Measurements from ENCODE around the gene SYNPO2L. TPM values are rescaled to one million over a fixed set of nuclear protein-coding genes. Genes with fewer than 3 reads are reported as not detected.
A peak's percentile ranks its signal among the peaks of the same experiment; 100 is the strongest.

SYNPO2L gene
- total and polyA plus RNA-seq, 9 of the 15 experiments (the other 6 are each of a cell fraction or from before 2014, with no cell fraction given): 0.03 to 0.07 TPM; not detected in 7

DNA sequence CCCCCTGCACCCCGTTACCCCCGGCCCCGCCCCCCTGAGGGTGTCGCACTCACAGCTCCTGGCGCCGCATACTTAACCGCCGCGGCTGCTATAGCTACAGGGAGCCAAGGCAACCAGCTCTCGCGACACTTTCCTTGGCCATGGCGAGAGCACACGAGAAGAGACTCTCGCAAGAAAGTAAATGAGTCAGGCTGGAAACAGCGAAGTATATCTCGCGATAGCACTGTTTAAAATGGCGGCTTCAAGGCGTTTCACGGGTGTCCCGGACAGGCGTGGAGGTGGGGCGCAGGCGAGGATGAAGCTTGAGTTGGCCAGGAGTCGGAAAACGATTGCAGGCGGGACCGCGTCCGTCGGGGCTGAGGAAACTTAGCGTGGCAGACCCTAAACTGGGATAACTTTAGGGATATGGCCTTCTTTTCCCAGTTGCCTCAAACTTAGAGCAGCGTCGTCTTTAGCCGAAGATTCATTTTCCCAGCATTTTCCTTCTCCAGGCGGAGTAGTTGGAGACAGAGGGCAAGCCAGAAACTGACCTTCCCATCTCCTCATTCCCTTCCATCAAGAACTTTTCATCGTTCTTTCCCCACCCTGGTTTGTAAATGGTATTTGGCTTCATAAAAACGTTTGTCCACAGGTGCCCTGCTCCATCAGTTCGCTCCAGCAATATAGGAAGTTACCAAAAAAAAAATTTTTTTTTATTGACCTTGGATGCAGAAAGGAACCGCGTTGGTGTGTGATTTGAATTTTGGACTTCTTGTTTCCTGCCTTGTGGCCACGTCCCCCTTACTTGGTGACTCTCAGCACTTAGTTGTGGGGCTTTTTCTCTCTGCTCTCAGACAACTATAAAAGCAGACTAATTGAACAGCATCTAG, 29.7 kb downstream of the SYNPO2L start (continued):
- 0 out of 2 replicates have a peak, but pooled peaks have one; percentile 13 for TF ChIP-seq KAT7 (CRISPR knock-in tag; IDR thresholded peaks at IDR 0.05; ENCODE audit: borderline replicate concordance)
- no peak for TF ChIP-seq YBX1 (IDR thresholded peaks at IDR 0.05)
- TF ChIP-seq PPARD (CRISPR knock-in tag; IDR thresholded peaks at IDR 0.05): no peak
- TF ChIP-seq, protein P1, sequence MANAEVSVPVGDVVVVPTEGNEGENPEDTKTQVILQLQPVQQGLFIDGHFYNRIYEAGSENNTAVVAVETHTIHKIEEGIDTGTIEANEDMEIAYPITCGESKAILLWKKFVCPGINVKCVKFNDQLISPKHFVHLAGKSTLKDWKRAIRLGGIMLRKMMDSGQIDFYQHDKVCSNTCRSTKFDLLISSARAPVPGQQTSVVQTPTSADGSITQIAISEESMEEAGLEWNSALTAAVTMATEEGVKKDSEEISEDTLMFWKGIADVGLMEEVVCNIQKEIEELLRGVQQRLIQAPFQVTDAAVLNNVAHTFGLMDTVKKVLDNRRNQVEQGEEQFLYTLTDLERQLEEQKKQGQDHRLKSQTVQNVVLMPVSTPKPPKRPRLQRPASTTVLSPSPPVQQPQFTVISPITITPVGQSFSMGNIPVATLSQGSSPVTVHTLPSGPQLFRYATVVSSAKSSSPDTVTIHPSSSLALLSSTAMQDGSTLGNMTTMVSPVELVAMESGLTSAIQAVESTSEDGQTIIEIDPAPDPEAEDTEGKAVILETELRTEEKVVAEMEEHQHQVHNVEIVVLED (CRISPR knock-in tag; IDR thresholded peaks at IDR 0.05): no peak
- TF ChIP-seq, protein P2, sequence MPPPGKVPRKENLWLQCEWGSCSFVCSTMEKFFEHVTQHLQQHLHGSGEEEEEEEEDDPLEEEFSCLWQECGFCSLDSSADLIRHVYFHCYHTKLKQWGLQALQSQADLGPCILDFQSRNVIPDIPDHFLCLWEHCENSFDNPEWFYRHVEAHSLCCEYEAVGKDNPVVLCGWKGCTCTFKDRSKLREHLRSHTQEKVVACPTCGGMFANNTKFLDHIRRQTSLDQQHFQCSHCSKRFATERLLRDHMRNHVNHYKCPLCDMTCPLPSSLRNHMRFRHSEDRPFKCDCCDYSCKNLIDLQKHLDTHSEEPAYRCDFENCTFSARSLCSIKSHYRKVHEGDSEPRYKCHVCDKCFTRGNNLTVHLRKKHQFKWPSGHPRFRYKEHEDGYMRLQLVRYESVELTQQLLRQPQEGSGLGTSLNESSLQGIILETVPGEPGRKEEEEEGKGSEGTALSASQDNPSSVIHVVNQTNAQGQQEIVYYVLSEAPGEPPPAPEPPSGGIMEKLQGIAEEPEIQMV (tag; conservative IDR thresholded peaks at IDR 0.05; ENCODE audit: low read depth): no peak
- TF ChIP-seq TBP (optimal IDR thresholded peaks at IDR 0.05; ENCODE audit: low read depth, low read length): peak; percentile 94
- no peak for TF ChIP-seq KHSRP (IDR thresholded peaks at IDR 0.05)
- no peak for TF ChIP-seq STAT5B (CRISPR knock-in tag; IDR thresholded peaks at IDR 0.05)
- TF ChIP-seq ZNF354B (CRISPR knock-in tag; IDR thresholded peaks at IDR 0.05): no peak
- no peak for TF ChIP-seq ZNF583 (CRISPR knock-in tag; IDR thresholded peaks at IDR 0.05)
- TF ChIP-seq SMAD1 (IDR thresholded peaks at IDR 0.05; ENCODE audit: low read depth, low read length, partially characterized antibody): peak; percentile 86
- TF ChIP-seq POLR3G (IDR thresholded peaks at IDR 0.05; ENCODE audit: extremely low read depth, insufficient read length, insufficient replicate concordance): no peak
- TF ChIP-seq, protein P3, sequence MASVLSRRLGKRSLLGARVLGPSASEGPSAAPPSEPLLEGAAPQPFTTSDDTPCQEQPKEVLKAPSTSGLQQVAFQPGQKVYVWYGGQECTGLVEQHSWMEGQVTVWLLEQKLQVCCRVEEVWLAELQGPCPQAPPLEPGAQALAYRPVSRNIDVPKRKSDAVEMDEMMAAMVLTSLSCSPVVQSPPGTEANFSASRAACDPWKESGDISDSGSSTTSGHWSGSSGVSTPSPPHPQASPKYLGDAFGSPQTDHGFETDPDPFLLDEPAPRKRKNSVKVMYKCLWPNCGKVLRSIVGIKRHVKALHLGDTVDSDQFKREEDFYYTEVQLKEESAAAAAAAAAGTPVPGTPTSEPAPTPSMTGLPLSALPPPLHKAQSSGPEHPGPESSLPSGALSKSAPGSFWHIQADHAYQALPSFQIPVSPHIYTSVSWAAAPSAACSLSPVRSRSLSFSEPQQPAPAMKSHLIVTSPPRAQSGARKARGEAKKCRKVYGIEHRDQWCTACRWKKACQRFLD (CRISPR knock-in tag; IDR thresholded peaks at IDR 0.05): peak; percentile 68; the same call in 1 of the 2 replicates
- TF ChIP-seq, protein P4, sequence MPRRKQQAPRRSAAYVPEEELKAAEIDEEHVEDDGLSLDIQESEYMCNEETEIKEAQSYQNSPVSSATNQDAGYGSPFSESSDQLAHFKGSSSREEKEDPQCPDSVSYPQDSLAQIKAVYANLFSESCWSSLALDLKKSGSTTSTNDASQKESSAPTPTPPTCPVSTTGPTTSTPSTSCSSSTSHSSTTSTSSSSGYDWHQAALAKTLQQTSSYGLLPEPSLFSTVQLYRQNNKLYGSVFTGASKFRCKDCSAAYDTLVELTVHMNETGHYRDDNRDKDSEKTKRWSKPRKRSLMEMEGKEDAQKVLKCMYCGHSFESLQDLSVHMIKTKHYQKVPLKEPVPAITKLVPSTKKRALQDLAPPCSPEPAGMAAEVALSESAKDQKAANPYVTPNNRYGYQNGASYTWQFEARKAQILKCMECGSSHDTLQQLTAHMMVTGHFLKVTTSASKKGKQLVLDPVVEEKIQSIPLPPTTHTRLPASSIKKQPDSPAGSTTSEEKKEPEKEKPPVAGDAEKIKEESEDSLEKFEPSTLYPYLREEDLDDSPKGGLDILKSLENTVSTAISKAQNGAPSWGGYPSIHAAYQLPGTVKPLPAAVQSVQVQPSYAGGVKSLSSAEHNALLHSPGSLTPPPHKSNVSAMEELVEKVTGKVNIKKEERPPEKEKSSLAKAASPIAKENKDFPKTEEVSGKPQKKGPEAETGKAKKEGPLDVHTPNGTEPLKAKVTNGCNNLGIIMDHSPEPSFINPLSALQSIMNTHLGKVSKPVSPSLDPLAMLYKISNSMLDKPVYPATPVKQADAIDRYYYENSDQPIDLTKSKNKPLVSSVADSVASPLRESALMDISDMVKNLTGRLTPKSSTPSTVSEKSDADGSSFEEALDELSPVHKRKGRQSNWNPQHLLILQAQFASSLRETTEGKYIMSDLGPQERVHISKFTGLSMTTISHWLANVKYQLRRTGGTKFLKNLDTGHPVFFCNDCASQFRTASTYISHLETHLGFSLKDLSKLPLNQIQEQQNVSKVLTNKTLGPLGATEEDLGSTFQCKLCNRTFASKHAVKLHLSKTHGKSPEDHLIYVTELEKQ (CRISPR knock-in tag; IDR thresholded peaks at IDR 0.05): no peak
- no peak for TF ChIP-seq NCOA1 (IDR thresholded peaks at IDR 0.05; ENCODE audit: low read depth)
- no peak for TF ChIP-seq ZNF707 (CRISPR knock-in tag; conservative IDR thresholded peaks at IDR 0.05)
- TF ChIP-seq, protein P5, sequence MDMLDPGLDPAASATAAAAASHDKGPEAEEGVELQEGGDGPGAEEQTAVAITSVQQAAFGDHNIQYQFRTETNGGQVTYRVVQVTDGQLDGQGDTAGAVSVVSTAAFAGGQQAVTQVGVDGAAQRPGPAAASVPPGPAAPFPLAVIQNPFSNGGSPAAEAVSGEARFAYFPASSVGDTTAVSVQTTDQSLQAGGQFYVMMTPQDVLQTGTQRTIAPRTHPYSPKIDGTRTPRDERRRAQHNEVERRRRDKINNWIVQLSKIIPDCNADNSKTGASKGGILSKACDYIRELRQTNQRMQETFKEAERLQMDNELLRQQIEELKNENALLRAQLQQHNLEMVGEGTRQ (CRISPR knock-in tag; IDR thresholded peaks at IDR 0.05): no peak
- TF ChIP-seq ZNF23 (CRISPR knock-in tag; IDR thresholded peaks at IDR 0.05): no peak
- TF ChIP-seq PURB (CRISPR knock-in tag; IDR thresholded peaks at IDR 0.05; ENCODE audit: low read depth): no peak
- no peak for TF ChIP-seq PHB2 (IDR thresholded peaks at IDR 0.05; ENCODE audit: low read depth)
